NCI-H526 (cell line): ENCODE measurements around the gene GADD45A.

ENCODE experiments used
- DNase-seq, 2 experiments: peaks; one replicate each; lab custom pipeline; 2025; lab: John Stamatoyannopoulos, UW

Gene GADD45A

GRCh38 chr1:67668660-67669059 lies 16.3 kb upstream of the GADD45A start:
- peak; percentile 44 to 45 for DNase-seq

- no peak for DNase-seq
Observed at GRCh38 chr1:67672260-67672803, 12.7 kb upstream of the GADD45A start.

GRCh38 chr1:67673468-67674201 lies 11.4 kb upstream of the GADD45A start:
- no peak for DNase-seq

DNA sequence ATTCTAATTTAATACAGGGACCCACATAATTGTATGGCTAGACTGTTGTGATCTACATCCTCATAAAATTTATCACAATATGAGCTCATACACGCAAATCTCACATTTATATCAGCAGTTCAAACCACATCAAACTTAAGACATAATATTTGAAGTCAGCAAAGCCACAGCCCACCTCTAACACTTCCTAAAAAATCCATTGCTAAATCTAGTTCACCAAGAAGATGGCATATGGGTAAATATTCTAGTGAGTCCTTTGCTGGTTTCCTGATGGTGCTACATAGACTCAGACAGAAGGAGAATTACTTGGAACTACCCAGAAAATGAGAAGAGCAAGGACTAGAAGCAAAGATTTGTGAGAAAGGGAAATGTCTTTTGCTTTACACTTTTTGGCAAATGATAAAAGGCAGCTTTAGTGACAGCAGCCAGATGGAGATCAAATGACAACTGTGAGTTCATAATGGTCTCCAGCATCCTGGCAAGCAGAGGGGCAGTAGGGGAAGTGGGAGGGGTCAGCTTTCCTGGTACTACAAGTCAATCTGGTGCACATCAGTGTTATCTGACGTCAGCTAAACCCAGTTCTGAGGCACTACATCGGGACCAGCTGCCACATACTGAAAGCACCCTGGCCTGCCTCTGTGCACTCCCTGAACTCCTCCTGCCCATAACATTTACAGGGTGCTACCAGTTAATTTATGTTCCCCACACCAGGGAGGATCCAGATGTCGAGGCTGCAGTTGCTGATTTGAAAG lies 10.6 kb upstream of the GADD45A start:
- no peak for DNase-seq

- DNase-seq: peak in 1 of 2 experiments; percentile 14
Observed at GRCh38 chr1:67675800-67676199, 9.2 kb upstream of the GADD45A start.

GRCh38 chr1:67676287-67676686 lies 8.7 kb upstream of the GADD45A start:
- no peak for DNase-seq

- DNase-seq: no peak
Observed at GRCh38 chr1:67676946-67677345, 8.1 kb upstream of the GADD45A start.

DNA sequence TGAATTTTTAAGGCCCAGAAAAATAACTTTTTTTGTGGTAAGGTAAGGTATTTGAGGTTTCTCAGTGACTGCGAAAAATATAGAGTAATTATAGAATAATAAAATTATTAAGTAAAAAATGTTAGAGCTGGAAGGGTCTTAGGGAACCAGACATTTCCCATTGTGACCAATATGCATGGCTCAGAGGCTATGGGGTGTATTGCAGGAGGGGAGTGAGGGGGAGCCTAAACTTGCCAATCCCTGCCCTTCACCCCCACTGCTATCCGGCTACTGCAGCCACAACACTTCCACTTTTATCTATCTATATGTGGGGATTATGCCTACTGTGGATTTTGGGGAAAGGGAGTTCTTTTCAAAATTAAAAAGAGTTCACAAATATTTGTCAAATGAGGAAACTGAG lies 7.6 kb upstream of the GADD45A start:
- no peak for DNase-seq

GRCh38 chr1:67677930-67678329 lies 7.1 kb upstream of the GADD45A start:
- no peak for DNase-seq

- no peak for DNase-seq
Observed at GRCh38 chr1:67679691-67680090, 5.3 kb upstream of the GADD45A start.

DNA sequence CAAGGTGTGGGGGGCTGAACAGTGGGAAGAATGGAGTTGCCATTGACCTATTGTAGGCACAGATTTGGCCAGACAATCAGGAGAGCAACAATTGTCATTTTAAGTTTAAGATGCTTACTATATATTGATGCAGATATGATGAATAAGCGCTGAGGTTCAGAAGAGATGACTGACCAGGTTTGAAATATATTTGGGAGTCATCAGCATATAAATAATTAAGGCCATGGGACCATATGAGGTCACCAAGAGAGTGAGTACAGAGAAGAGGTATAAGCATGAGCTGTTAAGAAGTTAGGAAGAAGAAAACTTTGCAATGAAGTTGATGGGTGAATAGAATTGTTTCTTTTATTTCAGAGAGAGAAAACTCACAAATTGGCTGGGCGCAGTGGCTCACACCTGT lies 4.5 kb upstream of the GADD45A start:
- DNase-seq: no peak

GRCh38 chr1:67682659-67683197 lies 2.3 kb upstream of the GADD45A start:
- peak in 1 of 2 experiments; percentile 45 for DNase-seq

- DNase-seq: no peak
Observed at GRCh38 chr1:67683316-67683715, 1.7 kb upstream of the GADD45A start.

- no peak for DNase-seq
Observed at GRCh38 chr1:67683766-67684525, 1.1 kb upstream of the GADD45A start.

GRCh38 chr1:67684526-67685066 lies 405 bp upstream of the GADD45A start:
- no peak for DNase-seq

- DNase-seq: peak in 1 of 2 experiments; percentile 58
Observed at GRCh38 chr1:67685558-67686266, 711 bp downstream of the GADD45A start.

DNA sequence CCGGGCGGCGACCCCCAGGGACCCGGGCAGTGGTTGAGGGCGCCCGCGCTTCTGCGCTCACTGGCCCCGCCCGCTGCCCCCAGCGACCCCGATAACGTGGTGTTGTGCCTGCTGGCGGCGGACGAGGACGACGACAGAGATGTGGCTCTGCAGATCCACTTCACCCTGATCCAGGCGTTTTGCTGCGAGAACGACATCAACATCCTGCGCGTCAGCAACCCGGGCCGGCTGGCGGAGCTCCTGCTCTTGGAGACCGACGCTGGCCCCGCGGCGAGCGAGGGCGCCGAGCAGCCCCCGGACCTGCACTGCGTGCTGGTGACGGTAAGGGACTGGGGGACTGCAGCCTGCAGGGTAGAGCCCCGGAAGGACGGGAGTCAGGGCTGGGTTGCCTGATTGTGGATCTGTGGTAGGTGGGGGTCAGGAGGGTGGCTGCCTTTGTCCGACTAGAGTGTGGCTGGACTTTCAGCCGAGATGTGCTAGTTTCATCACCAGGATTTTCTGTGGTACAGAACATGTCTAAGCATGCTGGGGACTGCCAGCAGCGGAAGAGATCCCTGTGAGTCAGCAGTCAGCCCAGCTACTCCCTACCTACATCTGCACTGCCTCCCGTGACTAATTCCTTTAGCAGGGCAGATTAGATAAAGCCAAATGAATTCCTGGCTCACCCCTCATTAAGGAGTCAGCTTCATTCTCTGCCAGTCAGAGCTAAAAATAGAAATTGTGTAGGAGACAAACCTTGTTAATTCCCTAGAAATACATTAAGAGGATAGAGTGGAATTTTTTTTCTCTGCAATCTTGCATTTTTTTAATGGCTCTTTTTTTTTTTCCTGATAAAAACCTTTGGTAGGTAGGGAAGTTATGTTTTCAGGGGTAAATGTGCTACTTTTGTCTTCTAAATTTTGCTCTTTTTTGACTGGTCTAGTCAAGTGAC lies 1.5 kb downstream of the GADD45A start:
- DNase-seq: peak; percentile 68 to 81

- DNase-seq: peak; percentile 90 to 91
Observed at GRCh38 chr1:67687198-67687545, 2.2 kb downstream of the GADD45A start.

GRCh38 chr1:67687649-67688048 lies 2.6 kb downstream of the GADD45A start:
- DNase-seq: no peak
